ENCODE data around the gene FTO.

The FTO gene

GRCh38 chr16:53836142-53836541, 132.2 kb downstream of the FTO start:
- TF ChIP-seq, protein P1, sequence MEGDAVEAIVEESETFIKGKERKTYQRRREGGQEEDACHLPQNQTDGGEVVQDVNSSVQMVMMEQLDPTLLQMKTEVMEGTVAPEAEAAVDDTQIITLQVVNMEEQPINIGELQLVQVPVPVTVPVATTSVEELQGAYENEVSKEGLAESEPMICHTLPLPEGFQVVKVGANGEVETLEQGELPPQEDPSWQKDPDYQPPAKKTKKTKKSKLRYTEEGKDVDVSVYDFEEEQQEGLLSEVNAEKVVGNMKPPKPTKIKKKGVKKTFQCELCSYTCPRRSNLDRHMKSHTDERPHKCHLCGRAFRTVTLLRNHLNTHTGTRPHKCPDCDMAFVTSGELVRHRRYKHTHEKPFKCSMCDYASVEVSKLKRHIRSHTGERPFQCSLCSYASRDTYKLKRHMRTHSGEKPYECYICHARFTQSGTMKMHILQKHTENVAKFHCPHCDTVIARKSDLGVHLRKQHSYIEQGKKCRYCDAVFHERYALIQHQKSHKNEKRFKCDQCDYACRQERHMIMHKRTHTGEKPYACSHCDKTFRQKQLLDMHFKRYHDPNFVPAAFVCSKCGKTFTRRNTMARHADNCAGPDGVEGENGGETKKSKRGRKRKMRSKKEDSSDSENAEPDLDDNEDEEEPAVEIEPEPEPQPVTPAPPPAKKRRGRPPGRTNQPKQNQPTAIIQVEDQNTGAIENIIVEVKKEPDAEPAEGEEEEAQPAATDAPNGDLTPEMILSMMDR (IDR thresholded peaks at IDR 0.05; ENCODE audit: low read depth, low read length, missing control alignments): no peak
- DNase-seq (ENCODE audit: extremely low read depth, low read depth): no peak
- H3K4me3 ChIP-seq (replicated peaks; ENCODE audit: low read depth, low read length): no peak overlapping the region

- TF ChIP-seq, protein P1 (IDR thresholded peaks at IDR 0.05; ENCODE audit: low read depth, low read length, missing control alignments): no peak
- no peak overlapping the region for H3K4me3 ChIP-seq (replicated peaks; ENCODE audit: low read depth, low read length)
- DNase-seq (ENCODE audit: extremely low read depth, low read depth): no peak
These were observed 132.7 kb downstream of the FTO start for GRCh38 chr16:53836680-53837079.

DNA sequence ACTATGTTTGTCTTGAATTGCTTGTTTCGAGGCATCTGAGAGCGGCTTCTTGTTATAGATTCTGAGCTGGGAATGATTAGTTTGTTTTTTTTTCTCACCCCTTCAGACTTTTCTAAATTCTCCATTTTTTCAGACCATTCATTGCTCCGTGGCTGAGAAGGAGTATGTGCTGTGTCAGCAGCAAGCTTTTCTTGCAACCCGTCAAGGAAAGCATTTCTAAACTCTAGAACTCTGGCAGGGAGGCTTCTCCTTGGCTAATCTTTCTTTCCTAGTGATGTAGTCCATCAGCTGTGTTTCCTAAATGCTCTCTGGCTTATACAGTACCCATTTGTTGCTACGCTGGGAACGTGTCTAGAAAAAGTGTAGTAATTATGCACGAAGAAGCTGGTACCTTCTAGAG, 133.5 kb downstream of the FTO start:
- H3K4me3 ChIP-seq (replicated peaks; ENCODE audit: low read depth, low read length): no peak overlapping the region
- DNase-seq (ENCODE audit: extremely low read depth, low read depth): no peak

DNA sequence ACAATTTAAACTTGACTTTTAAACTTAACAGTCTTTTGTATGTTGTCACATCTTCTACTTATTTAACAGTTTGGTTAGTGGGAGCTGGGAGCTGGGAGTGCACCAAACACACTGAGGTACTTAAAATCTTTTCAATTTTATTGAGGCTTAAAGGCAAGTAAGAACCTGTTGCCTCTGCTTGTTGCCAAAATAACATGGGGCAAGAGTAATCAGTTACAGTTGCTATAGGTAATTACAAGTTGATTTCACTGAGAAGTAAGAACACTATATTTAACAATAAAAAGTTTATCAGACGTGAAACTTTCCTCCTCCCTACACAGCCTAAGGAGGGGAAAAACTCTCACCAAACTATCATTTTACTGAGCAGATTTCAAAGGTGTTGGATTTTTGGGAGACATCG, 135.2 kb downstream of the FTO start:
- no peak overlapping the region for H3K4me3 ChIP-seq (replicated peaks; ENCODE audit: low read depth, low read length)
- no peak for DNase-seq (ENCODE audit: extremely low read depth, low read depth)
- TF ChIP-seq, protein P1 (IDR thresholded peaks at IDR 0.05; ENCODE audit: low read depth, low read length, missing control alignments): no peak

More for the DNA sequence above, 133.5 kb downstream of the FTO start:
- TF ChIP-seq, protein P1 (IDR thresholded peaks at IDR 0.05; ENCODE audit: low read depth, low read length, missing control alignments): no peak

DNA sequence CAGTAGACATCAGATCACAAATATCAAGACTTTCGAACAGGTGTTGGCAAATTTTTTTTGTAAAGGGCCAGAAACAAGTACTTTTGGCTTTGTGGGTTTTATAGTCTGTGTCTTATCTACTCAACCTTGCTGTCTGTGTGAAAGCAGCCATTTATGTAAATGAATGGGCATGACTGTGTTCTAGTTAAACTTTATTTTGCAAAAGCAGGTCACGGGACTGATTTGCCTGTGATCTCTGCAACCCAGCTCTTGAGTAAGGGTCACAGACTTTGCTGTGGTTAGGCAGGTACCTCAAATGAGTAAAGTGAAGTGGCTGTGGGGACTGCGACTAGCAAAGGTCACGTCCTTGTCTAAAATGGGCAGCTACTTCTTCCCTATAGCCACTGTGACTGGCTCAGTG, 136.5 kb downstream of the FTO start:
- TF ChIP-seq, protein P1 (IDR thresholded peaks at IDR 0.05; ENCODE audit: low read depth, low read length, missing control alignments): no peak
- no peak for DNase-seq (ENCODE audit: extremely low read depth, low read depth)
- H3K4me3 ChIP-seq (replicated peaks; ENCODE audit: low read depth, low read length): no peak overlapping the region

DNA sequence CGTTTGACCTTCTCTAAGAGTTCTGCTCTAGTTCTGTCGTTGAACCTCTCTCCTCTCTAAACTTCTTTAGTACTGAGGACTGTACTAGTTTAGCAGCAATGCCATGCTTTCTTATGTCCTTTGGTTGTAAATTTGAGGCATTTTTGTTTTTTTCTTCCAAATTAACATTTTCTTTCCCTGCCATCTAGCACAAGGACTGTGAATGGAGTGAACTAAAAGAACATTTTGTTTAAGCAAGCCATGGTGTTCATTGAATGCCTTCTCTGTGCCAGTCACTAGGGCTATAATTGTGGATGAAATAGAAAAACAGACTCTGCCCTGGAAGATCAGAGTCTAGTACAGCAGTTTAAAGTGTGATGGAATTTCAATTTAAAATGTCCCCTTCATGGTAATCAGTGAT, 137.9 kb downstream of the FTO start:
- DNase-seq (ENCODE audit: extremely low read depth, low read depth): no peak
- TF ChIP-seq, protein P1 (IDR thresholded peaks at IDR 0.05; ENCODE audit: low read depth, low read length, missing control alignments): no peak
- H3K4me3 ChIP-seq (replicated peaks; ENCODE audit: low read depth, low read length): no peak overlapping the region

GRCh38 chr16:53843084-53843483, 139.1 kb downstream of the FTO start:
- DNase-seq (ENCODE audit: extremely low read depth, low read depth): no peak
- TF ChIP-seq, protein P1 (IDR thresholded peaks at IDR 0.05; ENCODE audit: low read depth, low read length, missing control alignments): no peak
- H3K4me3 ChIP-seq (replicated peaks; ENCODE audit: low read depth, low read length): no peak overlapping the region

Data from HFF-Myc (cell line).